ENCODE results near the gene PIK3C2A. TPM values are rescaled to one million over a fixed set of nuclear protein-coding genes. Genes with fewer than 3 reads are reported as not detected.

PIK3C2A gene
- polyA plus RNA-seq, 2 of the 4 experiments (the other 2 are of a cell fraction) = 30.7 to 51.0 TPM

DNA sequence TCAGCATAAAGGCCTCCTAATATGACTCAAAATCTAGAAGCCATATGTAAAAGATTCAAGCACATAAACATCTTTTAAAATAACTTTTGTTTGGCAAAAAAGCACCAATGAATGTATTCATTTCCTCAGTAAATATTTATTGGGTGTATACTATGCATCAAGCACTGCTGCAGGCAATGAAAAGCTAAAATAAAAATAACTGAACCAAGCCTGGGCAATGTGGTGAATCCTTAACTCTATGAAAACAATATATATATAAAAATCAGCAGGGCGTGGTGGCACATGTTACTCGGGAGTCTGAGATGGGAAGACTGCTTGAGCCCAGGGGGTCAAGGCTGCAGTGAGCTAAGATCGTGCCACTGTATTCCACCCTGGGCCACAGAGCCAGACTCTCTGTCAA, 27.8 kb downstream of the PIK3C2A start:
- Histone ChIP-seq H3K27ac (no peak overlapping the region), H3K9me3 (no peaks in the 10 kb centered on the region), H3K4me3 (no peak overlapping the region), H3K4me2 (no peak overlapping the region), H3K4me1 (no peaks in the 10 kb centered on the region)
- ChIA-PET POLR2A (no interaction called here), CTCF (no interaction called here)
- ATAC-seq (no peak), DNase-seq (ENCODE audit: low read depth in 1 of 2, low spot score in 1 of 2) (no peak), FAIRE-seq (no peak)
- TF ChIP-seq ELK1 (IDR thresholded peaks at IDR 0.05; ENCODE audit: low read depth, low read length) = no peak
- no peak for TF ChIP-seq JUNB (IDR thresholded peaks at IDR 0.05)
- TF ChIP-seq EHF (CRISPR knock-in tag; IDR thresholded peaks at IDR 0.05) = no peak
- no peak for TF ChIP-seq CEBPB (IDR thresholded peaks at IDR 0.05)
- TF ChIP-seq TP53 (CRISPR knock-in tag; IDR thresholded peaks at IDR 0.05) = no peak
- no peak for TF ChIP-seq HOXB13 (CRISPR knock-in tag; IDR thresholded peaks at IDR 0.05; ENCODE audit: low read depth)
- TF ChIP-seq HES2 (IDR thresholded peaks at IDR 0.05) = no peak
- TF ChIP-seq BCL3 (IDR thresholded peaks at IDR 0.05) = no peak
- TF ChIP-seq PBX3 (IDR thresholded peaks at IDR 0.05) = no peak
- no peak for TF ChIP-seq BHLHE40 (IDR thresholded peaks at IDR 0.05; ENCODE audit: low read depth, low read length)
- TF ChIP-seq PHF8 (IDR thresholded peaks at IDR 0.05; ENCODE audit: borderline replicate concordance, low read depth) = no peak
- no peak for TF ChIP-seq RCOR1 (IDR thresholded peaks at IDR 0.05; ENCODE audit: low read depth, low read length)
- no peak for TF ChIP-seq HEYL (CRISPR knock-in tag; IDR thresholded peaks at IDR 0.05)
- no peak for TF ChIP-seq SREBF2 (IDR thresholded peaks at IDR 0.05)
- TF ChIP-seq FOSL2 (IDR thresholded peaks at IDR 0.05) = no peak
- TF ChIP-seq FOSL2 (CRISPR knock-in tag; IDR thresholded peaks at IDR 0.05) = no peak
- no peak for TF ChIP-seq RFX5 (IDR thresholded peaks at IDR 0.05)
- TF ChIP-seq HDAC2 (IDR thresholded peaks at IDR 0.05) = no peak
- no peak for TF ChIP-seq JUN (IDR thresholded peaks at IDR 0.05)
- no peak for TF ChIP-seq ZNF302 (CRISPR knock-in tag; IDR thresholded peaks at IDR 0.05)
- 73% methylated on average over 3 of the region's 3 CpGs for WGBS (ENCODE audit: missing lambda C conversion rate)

DNA sequence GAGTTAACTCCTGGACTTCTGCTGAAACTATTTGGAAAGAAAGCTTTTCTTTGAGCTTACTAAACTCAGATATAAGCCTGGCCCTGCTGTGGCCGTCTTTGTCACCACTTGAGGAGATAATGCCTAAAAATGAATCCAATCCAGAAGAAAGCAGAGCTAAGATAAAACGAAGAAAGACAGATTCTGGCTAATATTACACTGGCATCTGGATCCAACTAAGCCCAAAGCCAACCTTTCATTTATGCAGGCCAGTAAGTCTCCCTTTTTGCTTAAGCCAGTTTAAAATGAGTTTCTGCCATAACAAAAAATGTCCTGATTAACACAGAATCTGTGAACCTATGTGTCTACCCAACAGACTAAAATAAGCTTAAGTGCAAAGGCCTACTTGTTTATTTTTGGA, 34.5 kb downstream of the PIK3C2A start:
- FAIRE-seq = no peak

More for the DNA sequence above, 34.5 kb downstream of the PIK3C2A start:
- ATAC-seq (no peak), DNase-seq (ENCODE audit: low read depth in 1 of 2, low spot score in 1 of 2) (no peak)
- Histone ChIP-seq H3K4me3 (no peak overlapping the region), H3K4me1 (peaks cover 11% of the 10 kb centered on the region; the same call in 2 of the 3 replicates), H3K27ac (no peak overlapping the region), H3K4me2 (no peak overlapping the region), H3K9me3 (no peaks in the 10 kb centered on the region)
- ChIA-PET CTCF (interaction anchor here (0.6 kb wide), 1 partner anchor 9 kb away, joined by 3 read pairs; no protein-coding TSS in a partner anchor), POLR2A (no interaction called here)
- TF ChIP-seq HOXB5 (CRISPR knock-in tag; IDR thresholded peaks at IDR 0.05) (no peak), CTCF (IDR thresholded peaks at IDR 0.05) (no peak), HOXB13 (CRISPR knock-in tag; IDR thresholded peaks at IDR 0.05; ENCODE audit: low read depth) (no peak)
- 83% methylated on average over 2 of the region's 2 CpGs for WGBS (ENCODE audit: missing lambda C conversion rate)
